H9 (cell line): ENCODE data around the gene RPL10A. TPM values are rescaled to one million over a fixed set of nuclear protein-coding genes. Genes with fewer than 3 reads are reported as not detected.
A peak's percentile ranks its signal among the peaks of the same experiment; 100 is the strongest.

ENCODE experiments used
- DNase-seq: peaks from one replicate; pipeline ENCODE4 v3.0.0-alpha.2; 2017
- H2AFZ ChIP-seq: one replicate; pipeline ENCODE4 v1.6.1; 2013; ENCODE audit warnings: mild to moderate bottlenecking, low read length, control low read depth, moderate library complexity
- H2AK5ac ChIP-seq: 2 replicates; pipeline ENCODE4 v1.6.1; 2013; ENCODE audit warnings: low read length, control low read depth, mixed read lengths; ENCODE audit not compliant: insufficient read length
- H2BK120ac ChIP-seq: one replicate; pipeline ENCODE4 v1.6.1; 2013; ENCODE audit warnings: low read depth, mild to moderate bottlenecking, low read length, control low read depth, inconsistent platforms; ENCODE audit not compliant: poor library complexity, severe bottlenecking
- H2BK12ac ChIP-seq: 2 replicates; pipeline ENCODE4 v1.6.1; 2013; ENCODE audit warnings: low read length, control low read depth, mixed read lengths, low read depth; ENCODE audit not compliant: insufficient read length
- H2BK15ac ChIP-seq: 2 replicates; pipeline ENCODE4 v1.6.1; 2013; ENCODE audit warnings: low read depth, low read length, control low read depth
- H2BK20ac ChIP-seq: one replicate; pipeline ENCODE4 v1.6.1; 2013; ENCODE audit warnings: low read depth, mild to moderate bottlenecking, low read length, control low read depth, inconsistent platforms; ENCODE audit not compliant: poor library complexity, severe bottlenecking
- H2BK5ac ChIP-seq: 2 replicates; pipeline ENCODE4 v1.6.1; 2013; ENCODE audit warnings: low read length, control low read depth, mixed read lengths; ENCODE audit not compliant: insufficient read length
- H3K14ac ChIP-seq: 2 replicates; pipeline ENCODE4 v1.6.1; 2013; ENCODE audit warnings: low read length, control low read depth; ENCODE audit not compliant: insufficient read depth
- H3K18ac ChIP-seq: 2 replicates; pipeline ENCODE4 v1.6.1; 2013; ENCODE audit warnings: low read depth, mild to moderate bottlenecking, mixed read lengths, low read length, control low read depth; ENCODE audit not compliant: insufficient read length
- H3K23ac ChIP-seq: 2 replicates; pipeline ENCODE4 v1.6.1; 2013; ENCODE audit warnings: low read length, control low read depth, mixed read lengths, low read depth; ENCODE audit not compliant: insufficient read length
- H3K23me2 ChIP-seq: 2 replicates; pipeline ENCODE4 v1.6.1; 2013; ENCODE audit warnings: low read depth, mild to moderate bottlenecking, mixed read lengths, low read length, control low read depth; ENCODE audit not compliant: insufficient read length, poor library complexity, severe bottlenecking
- H3K27ac ChIP-seq: 2 replicates; pipeline ENCODE4 v1.5.1; 2013; ENCODE audit warnings: low read length, control low read depth, mixed read lengths, low read depth; ENCODE audit not compliant: insufficient read length
- H3K27me3 ChIP-seq: 2 replicates; pipeline ENCODE4 v1.6.1; 2013; ENCODE audit warnings: low read length, control low read depth, inconsistent platforms; ENCODE audit not compliant: insufficient read depth
- H3K4ac ChIP-seq: 2 replicates; pipeline ENCODE4 v1.6.1; 2013; ENCODE audit warnings: low read depth, mild to moderate bottlenecking, control low read depth, inconsistent platforms, low read length, moderate library complexity
- H3K4me1 ChIP-seq: 2 replicates; pipeline ENCODE4 v1.6.1; 2013; ENCODE audit warnings: low read length, control low read depth, inconsistent platforms; ENCODE audit not compliant: insufficient read depth
- H3K4me2 ChIP-seq: 2 replicates; pipeline ENCODE4 v1.6.1; 2013; ENCODE audit warnings: low read length, control low read depth, mixed read lengths; ENCODE audit not compliant: insufficient read length, insufficient read depth
- H3K56ac ChIP-seq: 2 replicates; pipeline ENCODE4 v1.6.1; 2013; ENCODE audit warnings: low read depth, mild to moderate bottlenecking, mixed read lengths, low read length, control low read depth; ENCODE audit not compliant: insufficient read length
- H3K79me1 ChIP-seq: 2 replicates; pipeline ENCODE4 v1.6.1; 2013; ENCODE audit warnings: low read depth, mild to moderate bottlenecking, moderate library complexity, low read length, control low read depth, inconsistent platforms; ENCODE audit not compliant: insufficient read depth, poor library complexity, severe bottlenecking
- H3K79me2 ChIP-seq: 2 replicates; pipeline ENCODE4 v1.6.1; 2013; ENCODE audit warnings: low read length, control low read depth, inconsistent platforms; ENCODE audit not compliant: insufficient read depth
- H3K9ac ChIP-seq: 2 replicates; pipeline ENCODE4 v1.6.1; 2013; ENCODE audit warnings: low read length, control low read depth, mixed read lengths; ENCODE audit not compliant: insufficient read length; ENCODE audit errors: extremely low read depth
- H3K9me3 ChIP-seq: one replicate; pipeline ENCODE4 v1.6.1; 2013; ENCODE audit warnings: low read depth, low read length, inconsistent platforms; ENCODE audit not compliant: control insufficient read depth
- H3T11ph ChIP-seq: one replicate; pipeline ENCODE4 v1.6.1; 2013; ENCODE audit warnings: mild to moderate bottlenecking, low read length, control low read depth, inconsistent platforms
- H4K20me1 ChIP-seq: one replicate; pipeline ENCODE4 v1.6.1; 2013; ENCODE audit not compliant: control insufficient read depth, insufficient read length, insufficient read depth
- H4K5ac ChIP-seq: 2 replicates; pipeline ENCODE4 v1.6.1; 2013; ENCODE audit warnings: low read depth, mild to moderate bottlenecking, mixed read lengths, low read length, control low read depth; ENCODE audit not compliant: insufficient read length
- H4K8ac ChIP-seq: replicated peaks from 2 replicates; pipeline ENCODE4 v1.6.1; 2013; ENCODE audit warnings: low read length, control low read depth, mixed read lengths, low read depth; ENCODE audit not compliant: insufficient read length
- H4K91ac ChIP-seq: 2 replicates; pipeline ENCODE4 v1.6.1; 2013; ENCODE audit warnings: low read depth, mild to moderate bottlenecking, moderate library complexity, mixed read lengths, low read length, control low read depth; ENCODE audit not compliant: insufficient read length
- H3K27ac Mint-ChIP-seq, 3 experiments: 2 replicates in 2 of 3; 3 replicates in 1 of 3; pipeline ENCODE4 v1.8.0; 2020 to 2021; ENCODE audit warnings: mixed read lengths in 3 of 3, mild to moderate bottlenecking in 1 of 3, moderate library complexity in 1 of 3
- H3K27me3 Mint-ChIP-seq: 2 replicates; pipeline ENCODE4 v1.8.0; 2021; ENCODE audit warnings: low read depth, mild to moderate bottlenecking, moderate library complexity, mixed read lengths
- H3K36me3 Mint-ChIP-seq, 3 experiments: 2 replicates in 2 of 3; 3 replicates in 1 of 3; pipeline ENCODE4 v1.8.0; 2020 to 2021; ENCODE audit warnings: low read depth in 3 of 3, mixed read lengths in 3 of 3; ENCODE audit not compliant: insufficient read depth in 1 of 3
- H3K4me1 Mint-ChIP-seq, 2 experiments: 2 replicates each; pipeline ENCODE4 v1.8.0; 2020; ENCODE audit warnings: mixed read lengths in 2 of 2
- H3K4me3 Mint-ChIP-seq, 2 experiments: 2 replicates in 1 of 2; 3 replicates in 1 of 2; pipeline ENCODE4 v1.8.0; 2020 to 2021; ENCODE audit warnings: mild to moderate bottlenecking in 2 of 2, mixed read lengths in 2 of 2, moderate library complexity in 1 of 2
- H3K9me3 Mint-ChIP-seq, 2 experiments: 2 replicates in 1 of 2; 3 replicates in 1 of 2; pipeline ENCODE4 v1.8.0; 2020; ENCODE audit warnings: mild to moderate bottlenecking in 2 of 2, mixed read lengths in 2 of 2, moderate library complexity in 1 of 2
- WGBS: extraction: QIAGEN DNeasy Blood & Tissue Kit; methylation state at CpG from one replicate; pipeline ENCODE4 v1.1.7; 2013; ENCODE audit warnings: missing lambda C conversion rate, low lambda C conversion rate, mixed read lengths; ENCODE audit not compliant: insufficient read length; ENCODE audit errors: extremely low coverage; 5-methylcytosine and 5-hydroxymethylcytosine counted together
- total RNA-seq: library from RNA; stranded (reverse); gene quantifications from 2 replicates; pipeline ENCODE4 v1.2.1, GENCODE V29; 2021
- TF ChIP-seq, protein P1 (sequence below): fragments of 200-600 bp; sonication (generic); conservative IDR thresholded peaks from 3 replicates; pipeline ENCODE4 v1.8.0; 2021; ENCODE audit warnings: antibody characterized with exemption, mild to moderate bottlenecking

Gene RPL10A
- total RNA-seq, 1 experiment from 2014 or later = 1,830 TPM

DNA sequence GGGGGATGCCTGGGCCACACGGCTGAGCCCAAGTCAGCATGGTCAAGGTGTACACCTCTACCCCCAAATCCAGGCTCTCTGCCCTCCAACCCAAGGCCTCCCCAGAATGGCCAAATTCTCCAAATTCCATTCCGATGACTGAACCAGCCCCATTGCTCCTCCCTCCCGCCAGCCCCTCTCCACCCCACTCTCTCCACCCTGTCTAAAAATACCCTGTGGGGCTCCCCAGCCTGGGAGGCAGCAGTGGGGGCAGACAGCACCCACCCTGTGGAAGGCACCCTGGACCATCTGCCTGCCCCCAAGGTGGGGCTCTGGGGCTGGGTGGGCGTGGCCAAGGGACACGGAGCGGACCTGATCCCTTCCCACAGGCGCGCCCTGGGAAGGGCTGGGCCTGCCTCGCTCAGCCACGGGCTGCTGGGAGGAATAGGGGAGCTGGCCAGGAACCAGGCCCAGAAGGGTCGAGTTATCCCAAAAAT is 17.2 kb downstream of the RPL10A start:
- peak overlapping the region; percentile 93 for H2BK12ac ChIP-seq
- H2AFZ ChIP-seq = no peak overlapping the region
- H2BK5ac ChIP-seq = peak overlapping the region; percentile 45
- peak overlapping the region; percentile 31 for H4K5ac ChIP-seq
- H2AK5ac ChIP-seq = no peak overlapping the region
- peaks cover 11% of the 10 kb centered on the region; the same call in 1 of the 2 replicates for H3K4me1 ChIP-seq
- H3K4me2 ChIP-seq = peak overlapping the region; percentile 47
- Mint-ChIP-seq H3K4me3 (peak overlapping the region; percentile 61 to 68; a peak in 4 of 5 replicates), H3K9me3 (no peaks in the 10 kb centered on the region; a peak in 1 of 5 replicates), H3K27ac (peak overlapping the region; percentile 98 to 99 (median 99)), H3K36me3 (peaks cover 2 to 22% (median 12%) of the 10 kb centered on the region in 3 experiments; a peak in 5 of 7 replicates), H3K4me1 (peaks cover 42 to 48% of the 10 kb centered on the region in 2 experiments), H3K27me3 (no peaks in the 10 kb centered on the region; the same call in 1 of the 2 replicates)
- DNase-seq = peak; percentile 79
- no peak overlapping the region for H2BK20ac ChIP-seq
- peak overlapping the region; percentile 89 for H2BK120ac ChIP-seq
- H3T11ph ChIP-seq = peak overlapping the region; percentile 8
- H3K9ac ChIP-seq = peak overlapping the region; percentile 68
- no peak overlapping the region for H4K8ac ChIP-seq
- TF ChIP-seq, protein P1, sequence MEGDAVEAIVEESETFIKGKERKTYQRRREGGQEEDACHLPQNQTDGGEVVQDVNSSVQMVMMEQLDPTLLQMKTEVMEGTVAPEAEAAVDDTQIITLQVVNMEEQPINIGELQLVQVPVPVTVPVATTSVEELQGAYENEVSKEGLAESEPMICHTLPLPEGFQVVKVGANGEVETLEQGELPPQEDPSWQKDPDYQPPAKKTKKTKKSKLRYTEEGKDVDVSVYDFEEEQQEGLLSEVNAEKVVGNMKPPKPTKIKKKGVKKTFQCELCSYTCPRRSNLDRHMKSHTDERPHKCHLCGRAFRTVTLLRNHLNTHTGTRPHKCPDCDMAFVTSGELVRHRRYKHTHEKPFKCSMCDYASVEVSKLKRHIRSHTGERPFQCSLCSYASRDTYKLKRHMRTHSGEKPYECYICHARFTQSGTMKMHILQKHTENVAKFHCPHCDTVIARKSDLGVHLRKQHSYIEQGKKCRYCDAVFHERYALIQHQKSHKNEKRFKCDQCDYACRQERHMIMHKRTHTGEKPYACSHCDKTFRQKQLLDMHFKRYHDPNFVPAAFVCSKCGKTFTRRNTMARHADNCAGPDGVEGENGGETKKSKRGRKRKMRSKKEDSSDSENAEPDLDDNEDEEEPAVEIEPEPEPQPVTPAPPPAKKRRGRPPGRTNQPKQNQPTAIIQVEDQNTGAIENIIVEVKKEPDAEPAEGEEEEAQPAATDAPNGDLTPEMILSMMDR = no peak
- no CpG with 5 or more reads among the region's 11 CpGs for WGBS
- H3K27ac ChIP-seq = peak overlapping the region; percentile 32
- H3K79me2 ChIP-seq = no peaks in the 10 kb centered on the region
- H3K14ac ChIP-seq = peak overlapping the region; percentile 80
- no peaks in the 10 kb centered on the region for H4K20me1 ChIP-seq
- H3K79me1 ChIP-seq = no peaks in the 10 kb centered on the region
- H3K23me2 ChIP-seq = peaks cover 16% of the 10 kb centered on the region
- H3K56ac ChIP-seq = no peak overlapping the region
- no peak overlapping the region for H2BK15ac ChIP-seq
- H3K4ac ChIP-seq = peak overlapping the region; percentile 96
- H3K23ac ChIP-seq = no peak overlapping the region
- H3K18ac ChIP-seq = peak overlapping the region; percentile 95
- peak overlapping the region; percentile 93 for H4K91ac ChIP-seq
- no peaks in the 10 kb centered on the region for H3K27me3 ChIP-seq
- H3K9me3 ChIP-seq = no peaks in the 10 kb centered on the region
